Thyroid gland (tissue), 4 donors: ENCODE data around the gene TNS3. TPM values are rescaled to one million over a fixed set of nuclear protein-coding genes. Genes with fewer than 3 reads are reported as not detected.
A peak's percentile ranks its signal among the peaks of the same experiment; 100 is the strongest.

Experiments
- DNase-seq, 2 donors: peaks; one replicate each; pipeline ENCODE4 v3.0.0-alpha.2; 2019
- H3K27ac ChIP-seq, 3 donors: fragments of 200-600 bp; sonication (generic); 1 replicate in 2 of 3; 2 replicates in 1 of 3; pipeline ENCODE4 v1.5.1; 2016 to 2019; ENCODE audit warnings: mild to moderate bottlenecking in 1 of 3, moderate library complexity in 1 of 3
- H3K27me3 ChIP-seq: fragments of 200-600 bp; sonication (generic); one replicate; pipeline ENCODE4 v1.5.1; 2019
- H3K36me3 ChIP-seq, 2 donors: fragments of 200-600 bp; sonication (generic); one replicate each; pipeline ENCODE4 v1.5.1; 2016 to 2019
- H3K4me1 ChIP-seq, 2 donors: fragments of 200-600 bp; sonication (generic); one replicate each; pipeline ENCODE4 v1.5.1; 2017 to 2019
- H3K4me3 ChIP-seq, 3 donors: fragments of 200-600 bp; sonication (generic); replicated peaks in 1 of 3; 1 replicate in 2 of 3; 2 replicates in 1 of 3; pipeline ENCODE4 v1.5.1; 2016; ENCODE audit warnings: mild to moderate bottlenecking in 1 of 3
- H3K9me3 ChIP-seq: fragments of 200-600 bp; sonication (generic); one replicate; pipeline ENCODE4 v1.5.1; 2017
- CTCF ChIP-seq, 6 experiments: fragments of 200-600 bp in 3 of 6; fragments of 450-650 bp in 3 of 6; sonication (generic) in 3 of 6; IDR thresholded peaks; one replicate each; pipeline ENCODE4 v1.5.1; 2016 to 2019; ENCODE audit warnings: antibody characterized with exemption in 6 of 6, mild to moderate bottlenecking in 2 of 6, inconsistent platforms in 1 of 6, moderate library complexity in 1 of 6
- POLR2A ChIP-seq, 2 donors: fragments of 450-650 bp; IDR thresholded peaks; one replicate each; pipeline ENCODE4 v1.6.1; 2017; ENCODE audit warnings: antibody characterized with exemption in 2 of 2, mild to moderate bottlenecking in 2 of 2, moderate library complexity in 1 of 2
- WGBS, 2 donors: methylation state at CpG; one replicate each; pipeline ENCODE4 v1.1.5; 2017; 5-methylcytosine and 5-hydroxymethylcytosine counted together
- intact Hi-C: fragments of 100-400 bp; cut with DNase I; formaldehyde crosslinking; loops from one replicate; pipeline ENCODE4 v1.15.1; 2023
- total RNA-seq, 4 donors: library from RNA; depleted of rRNA; stranded (reverse); fragments of >200 nt; gene quantifications; one replicate each; pipeline ENCODE4 v1.2.3, GENCODE V29; 2016

TNS3 gene
- total RNA-seq, 4 donors from 2014 or later = 65.8 to 93.0 (median 80.7) TPM

DNA sequence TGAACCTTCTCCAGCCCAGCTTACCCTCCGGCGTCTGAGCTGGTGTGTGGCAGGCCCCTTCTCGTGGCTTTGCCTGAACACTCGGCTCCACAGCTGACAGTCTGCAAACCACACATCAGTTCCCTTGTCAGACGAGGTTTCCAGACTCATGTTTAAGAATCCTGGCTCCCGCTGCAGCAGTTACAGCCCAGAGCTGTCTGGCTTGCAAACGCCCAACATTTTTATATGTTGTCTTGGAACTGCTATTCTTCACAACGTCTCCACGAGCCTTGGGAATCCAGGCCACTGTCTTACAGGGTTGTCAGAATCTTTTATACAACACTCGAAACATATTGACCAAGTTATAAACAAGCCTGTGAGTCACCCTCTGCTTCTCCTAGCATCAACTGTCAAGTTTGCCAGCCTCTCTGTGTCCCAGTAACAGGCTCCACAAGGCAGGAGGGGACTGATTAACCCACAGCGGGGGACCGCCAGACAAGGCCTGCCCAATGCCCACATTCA is 68.1 kb downstream of the TNS3 start:
- Histone ChIP-seq H3K27me3 (no peaks in the 10 kb centered on the region), H3K9me3 (no peaks in the 10 kb centered on the region), H3K4me1 (peaks cover 10 to 23% of the 10 kb centered on the region in 2 donors), H3K27ac (no peak overlapping the region), H3K4me3 (no peak overlapping the region), H3K36me3 (no peaks in the 10 kb centered on the region)
- 76 to 79% methylated on average over 12 of the region's 12 CpGs for WGBS, 2 donors
- no peak for TF ChIP-seq POLR2A (IDR thresholded peaks at IDR 0.05)
- no peak for TF ChIP-seq CTCF (IDR thresholded peaks at IDR 0.05)
- DNase-seq = no peak
- intact Hi-C loops = no loop called here

DNA sequence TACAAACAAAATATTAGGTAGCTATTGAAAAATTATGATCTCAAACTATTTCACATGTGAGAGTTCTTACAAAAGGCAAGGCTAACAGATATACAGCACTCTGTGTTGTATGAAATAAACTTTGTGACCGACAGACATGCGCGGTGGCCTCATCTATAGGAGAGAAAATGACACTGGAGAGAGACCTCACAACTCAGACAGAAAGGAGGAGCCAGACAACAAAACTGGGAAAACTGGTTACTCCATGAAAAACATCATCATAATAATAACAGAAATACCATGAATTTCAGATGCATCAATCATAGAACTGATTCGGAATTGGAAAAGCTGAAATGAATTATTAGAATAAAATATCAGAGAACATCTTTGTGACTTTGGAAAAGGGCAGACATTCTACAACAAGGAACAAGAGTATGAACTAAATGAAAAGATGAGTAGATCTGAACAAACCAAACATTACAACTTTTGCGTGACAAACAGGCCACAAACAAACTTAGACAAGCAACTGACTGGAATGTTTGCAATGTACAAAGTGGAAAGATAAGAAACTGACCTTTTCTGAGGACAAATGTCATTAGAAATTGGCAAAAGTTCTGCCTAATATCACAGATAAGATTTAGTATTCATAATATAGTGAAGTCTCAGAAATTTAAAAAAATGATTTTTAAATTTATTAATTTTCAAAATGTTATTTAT is 69.3 kb downstream of the TNS3 start:
- H3K4me3 ChIP-seq = no peak overlapping the region
- H3K27me3 ChIP-seq = no peaks in the 10 kb centered on the region
- TF ChIP-seq POLR2A (IDR thresholded peaks at IDR 0.05) (no peak), CTCF (IDR thresholded peaks at IDR 0.05) (no peak)
- H3K27ac ChIP-seq = no peak overlapping the region
- intact Hi-C loops = no loop called here
- no peaks in the 10 kb centered on the region for H3K9me3 ChIP-seq
- 91 to 95% methylated on average over 5 of the region's 5 CpGs for WGBS, 2 donors
- H3K4me1 ChIP-seq = peaks cover 13 to 25% of the 10 kb centered on the region in 2 donors
- no peaks in the 10 kb centered on the region for H3K36me3 ChIP-seq
- no peak for DNase-seq

- no peak overlapping the region for H3K27ac ChIP-seq
- peaks cover 17 to 27% of the 10 kb centered on the region in 2 donors for H3K4me1 ChIP-seq
- 86 to 91% methylated on average over 12 to 14 of the region's 16 CpGs for whole genome bisulfite sequencing, 2 donors
- H3K27me3 ChIP-seq = no peaks in the 10 kb centered on the region
- H3K9me3 ChIP-seq = no peaks in the 10 kb centered on the region
- TF ChIP-seq POLR2A (IDR thresholded peaks at IDR 0.05) (no peak), CTCF (IDR thresholded peaks at IDR 0.05) (no peak)
- no peak overlapping the region for H3K4me3 ChIP-seq
- no peaks in the 10 kb centered on the region for H3K36me3 ChIP-seq
- peak in 1 of 2 donors; percentile 22 for DNase-seq
- intact Hi-C loops = no loop called here
These were observed 70.1 kb downstream of the TNS3 start for GRCh38 chr7:47511699-47512370.

GRCh38 chr7:47510786-47511185 is 71.1 kb downstream of the TNS3 start:
- H3K4me3 ChIP-seq = no peak overlapping the region
- H3K27me3 ChIP-seq = no peaks in the 10 kb centered on the region
- H3K27ac ChIP-seq = no peak overlapping the region
- no peaks in the 10 kb centered on the region for H3K9me3 ChIP-seq
- no peaks in the 10 kb centered on the region for H3K36me3 ChIP-seq
- H3K4me1 ChIP-seq = peaks cover 21 to 37% of the 10 kb centered on the region in 2 donors
- intact Hi-C loops = no loop called here
- 94 to 99% methylated on average over 6 of the region's 6 CpGs for WGBS, 2 donors
- TF ChIP-seq CTCF (IDR thresholded peaks at IDR 0.05) (no peak), POLR2A (IDR thresholded peaks at IDR 0.05) (no peak)
- DNase-seq = no peak

GRCh38 chr7:47510192-47510591 is 71.7 kb downstream of the TNS3 start:
- H3K4me3 ChIP-seq = no peak overlapping the region
- peaks cover 21 to 38% of the 10 kb centered on the region in 2 donors for H3K4me1 ChIP-seq
- no peaks in the 10 kb centered on the region for H3K9me3 ChIP-seq
- no peak for DNase-seq
- H3K36me3 ChIP-seq = no peaks in the 10 kb centered on the region
- H3K27ac ChIP-seq = no peak overlapping the region
- H3K27me3 ChIP-seq = no peaks in the 10 kb centered on the region
- TF ChIP-seq CTCF (IDR thresholded peaks at IDR 0.05) (no peak), POLR2A (IDR thresholded peaks at IDR 0.05) (no peak)
- WGBS, 2 donors = 91 to 93% methylated on average over 5 of the region's 5 CpGs
- intact Hi-C loops = no loop called here
